SW480 (cell line): Measurements from ENCODE around the gene DTX4.

Source experiments
- DNase-seq: peaks from one replicate; pipeline ENCODE4 v3.0.0-alpha.2; 2016; ENCODE audit warnings: low spot score

Gene DTX4

GRCh38 chr11:59192446-59193020, 20.6 kb downstream of the DTX4 start:
- DNase-seq: no peak

GRCh38 chr11:59193587-59194130, 21.7 kb downstream of the DTX4 start:
- no peak for DNase-seq

GRCh38 chr11:59195586-59195985, 23.7 kb downstream of the DTX4 start:
- no peak for DNase-seq

- no peak for DNase-seq
Observed at GRCh38 chr11:59196777-59197176, 24.8 kb downstream of the DTX4 start.

- no peak for DNase-seq
Observed at GRCh38 chr11:59197991-59198390, 26.1 kb downstream of the DTX4 start.

GRCh38 chr11:59198726-59199125, 26.8 kb downstream of the DTX4 start:
- DNase-seq: no peak

- no peak for DNase-seq
Observed at GRCh38 chr11:59199546-59200422, 27.9 kb downstream of the DTX4 start.

- DNase-seq: no peak
Observed at GRCh38 chr11:59200423-59200746, 28.5 kb downstream of the DTX4 start.

- no peak for DNase-seq
Observed at GRCh38 chr11:59201353-59201752, 29.4 kb downstream of the DTX4 start.

GRCh38 chr11:59204746-59205145, 32.8 kb downstream of the DTX4 start:
- DNase-seq: no peak

GRCh38 chr11:59205648-59206047, 33.7 kb downstream of the DTX4 start:
- DNase-seq: no peak

GRCh38 chr11:59206635-59207034, 34.7 kb downstream of the DTX4 start:
- DNase-seq: peak; percentile 76

GRCh38 chr11:59207988-59208451, 36.1 kb downstream of the DTX4 start:
- DNase-seq: peak; percentile 86

GRCh38 chr11:59208956-59209355, 37.0 kb downstream of the DTX4 start:
- DNase-seq: no peak

- no peak for DNase-seq
Observed at GRCh38 chr11:59212222-59212621, 40.3 kb downstream of the DTX4 start.

- DNase-seq: no peak
Observed at GRCh38 chr11:59212744-59213631, 41.1 kb downstream of the DTX4 start, which contains the start of gene MPEG1. TSS of gene MPEG1 (minus strand) at chr11:59212927. CDS start at chr11:59212865, 62 bp downstream.

- no peak for DNase-seq
Observed at GRCh38 chr11:59214141-59214893, 42.4 kb downstream of the DTX4 start.

GRCh38 chr11:59216641-59217564, 45.0 kb downstream of the DTX4 start:
- DNase-seq: peak; percentile 25

- no peak for DNase-seq
Observed at GRCh38 chr11:59218319-59218718, 46.4 kb downstream of the DTX4 start.

- DNase-seq: no peak
Observed at GRCh38 chr11:59218893-59219292, 47.0 kb downstream of the DTX4 start.
